Osteoblast (primary cell): ENCODE measurements around the gene JAK1. TPM values are rescaled to one million over a fixed set of nuclear protein-coding genes. Genes with fewer than 3 reads are reported as not detected.

Experiments
- DNase-seq: peaks from one replicate; pipeline ENCODE4 v3.0.0; 2011; ENCODE audit warnings: low spot score, mixed read lengths; ENCODE audit not compliant: insufficient read length; ENCODE audit errors: missing footprints
- H2AFZ ChIP-seq: 2 replicates; pipeline ENCODE4 v1.6.0; 2011; ENCODE audit warnings: mild to moderate bottlenecking, low read length
- H3K27ac ChIP-seq: 2 replicates; pipeline ENCODE4 v1.5.1; 2011; ENCODE audit warnings: mild to moderate bottlenecking, low read depth, low read length, moderate library complexity
- H3K27me3 ChIP-seq: 2 replicates; pipeline ENCODE4 v1.6.0; 2012; ENCODE audit warnings: mild to moderate bottlenecking, control low read depth, inconsistent platforms, low read length, moderate library complexity; ENCODE audit not compliant: insufficient read depth
- H3K36me3 ChIP-seq: 2 replicates; pipeline ENCODE4 v1.5.1; 2011; ENCODE audit warnings: mild to moderate bottlenecking, low read length, control low read depth, moderate library complexity; ENCODE audit not compliant: insufficient read depth
- H3K4me1 ChIP-seq: 2 replicates; pipeline ENCODE4 v1.5.1; 2011; ENCODE audit warnings: mild to moderate bottlenecking, low read length, control low read depth, moderate library complexity; ENCODE audit not compliant: insufficient read depth
- H3K4me2 ChIP-seq: 2 replicates; pipeline ENCODE4 v1.6.0; 2011; ENCODE audit warnings: mild to moderate bottlenecking, low read length; ENCODE audit not compliant: insufficient read depth
- H3K4me3 ChIP-seq: fragments of 200-600 bp; sonication (generic); 3 replicates; pipeline ENCODE4 v1.5.1; 2012; ENCODE audit warnings: mild to moderate bottlenecking, low read length, inconsistent platforms; ENCODE audit not compliant: insufficient read depth
- H3K79me2 ChIP-seq: 2 replicates; pipeline ENCODE4 v1.6.0; 2012; ENCODE audit warnings: mild to moderate bottlenecking, low read length, control low read depth, inconsistent platforms; ENCODE audit not compliant: insufficient read depth
- H3K9me3 ChIP-seq: 2 replicates; pipeline ENCODE4 v1.5.1; 2011; ENCODE audit warnings: low read depth, low read length, control low read depth
- H4K20me1 ChIP-seq: 2 replicates; pipeline ENCODE4 v1.6.0; 2012; ENCODE audit warnings: mild to moderate bottlenecking, low read length, control low read depth; ENCODE audit not compliant: insufficient read depth
- CTCF ChIP-seq: IDR thresholded peaks from 2 replicates; pipeline ENCODE4 v1.5.1; 2011; ENCODE audit warnings: mild to moderate bottlenecking, low read depth, low read length, moderate library complexity; ENCODE audit errors: extremely low read depth
- total RNA-seq: library from RNA; depleted of rRNA; stranded (reverse); fragments of >200 nt; gene quantifications from 2 replicates; pipeline ENCODE4 v1.2.3, GENCODE V29; 2012

The JAK1 gene
- total RNA-seq, 1 donor = 197 TPM

- Histone ChIP-seq H3K27me3 (no peaks in the 10 kb centered on the region), H3K4me1 (peaks cover 19% of the 10 kb centered on the region), H2AFZ (no peak overlapping the region), H3K4me2 (no peak overlapping the region), H3K27ac (no peak overlapping the region), H3K79me2 (peaks cover 89% of the 10 kb centered on the region), H4K20me1 (peaks cover 26% of the 10 kb centered on the region), H3K4me3 (no peak overlapping the region), H3K36me3 (no peaks in the 10 kb centered on the region), H3K9me3 (no peaks in the 10 kb centered on the region)
- DNase-seq = no peak
- no peak for TF ChIP-seq CTCF
Measured at GRCh38 chr1:64906447-64906846, 59.9 kb downstream of the JAK1 start.

- Histone ChIP-seq H3K4me1 (peaks cover 10% of the 10 kb centered on the region), H3K9me3 (no peaks in the 10 kb centered on the region), H3K79me2 (peaks cover 89% of the 10 kb centered on the region), H3K4me3 (no peak overlapping the region), H2AFZ (no peak overlapping the region), H3K27me3 (no peaks in the 10 kb centered on the region), H3K36me3 (no peaks in the 10 kb centered on the region), H3K4me2 (no peak overlapping the region), H4K20me1 (peaks cover 32% of the 10 kb centered on the region), H3K27ac (no peak overlapping the region)
- DNase-seq = no peak
- no peak for TF ChIP-seq CTCF
Measured at GRCh38 chr1:64903593-64903992, 62.8 kb downstream of the JAK1 start.

GRCh38 chr1:64901663-64902062 is 64.7 kb downstream of the JAK1 start:
- no peak overlapping the region for H3K4me2 ChIP-seq
- H3K27me3 ChIP-seq = no peaks in the 10 kb centered on the region
- DNase-seq = no peak
- TF ChIP-seq CTCF = no peak
- H3K4me1 ChIP-seq = peaks cover 20% of the 10 kb centered on the region
- no peak overlapping the region for H3K4me3 ChIP-seq
- peaks cover 77% of the 10 kb centered on the region for H3K79me2 ChIP-seq
- no peaks in the 10 kb centered on the region for H3K9me3 ChIP-seq
- H4K20me1 ChIP-seq = peaks cover 44% of the 10 kb centered on the region
- H3K27ac ChIP-seq = no peak overlapping the region
- no peaks in the 10 kb centered on the region for H3K36me3 ChIP-seq
- H2AFZ ChIP-seq = no peak overlapping the region

- H3K4me2 ChIP-seq = no peak overlapping the region
- no peak for TF ChIP-seq CTCF
- H3K36me3 ChIP-seq = no peaks in the 10 kb centered on the region
- H3K4me3 ChIP-seq = no peak overlapping the region
- no peak for DNase-seq
- H4K20me1 ChIP-seq = peaks cover 47% of the 10 kb centered on the region
- no peak overlapping the region for H2AFZ ChIP-seq
- H3K4me1 ChIP-seq = peaks cover 16% of the 10 kb centered on the region
- H3K79me2 ChIP-seq = peaks cover 77% of the 10 kb centered on the region
- H3K27ac ChIP-seq = no peak overlapping the region
- no peaks in the 10 kb centered on the region for H3K9me3 ChIP-seq
- H3K27me3 ChIP-seq = no peaks in the 10 kb centered on the region
Measured at GRCh38 chr1:64900916-64901315, 65.4 kb downstream of the JAK1 start.
